Heart left ventricle (tissue), 16 donors: ENCODE results near the gene PRPF8. TPM values are rescaled to one million over a fixed set of nuclear protein-coding genes. Genes with fewer than 3 reads are reported as not detected.
"Not testable (repeated sequence)": the region's sequence is repeated elsewhere in the genome, so short reads cannot be mapped to it uniquely, and the experiment has no call there.

Experiments
- ATAC-seq, 4 donors: fragments of 200-7000 bp; cut with Tn5 transposase; one replicate each; pipeline ENCODE4 v1.9.1; 2020 to 2022; ENCODE audit warnings: moderate library complexity in 4 of 4, mild to moderate bottlenecking in 3 of 4, moderate number of reproducible peaks in 1 of 4
- DNase-seq, 5 donors: peaks; one replicate each; pipeline ENCODE4 v3.0.0-alpha.2; 2020
- H3K27ac ChIP-seq, 12 donors: fragments of 200-600 bp; sonication (generic) in 4 of 12; one replicate each; pipeline versions ENCODE4 v1.5.0 to v1.8.0; 2016 to 2022; ENCODE audit warnings: mild to moderate bottlenecking in 2 of 12
- H3K27me3 ChIP-seq, 9 donors: fragments of 200-600 bp; sonication (generic) in 2 of 9; one replicate each; pipeline versions ENCODE4 v1.5.1 to v1.8.0; 2016 to 2022; ENCODE audit warnings: mild to moderate bottlenecking in 3 of 9
- H3K36me3 ChIP-seq, 9 donors: fragments of 200-600 bp; sonication (generic) in 2 of 9; one replicate each; pipeline versions ENCODE4 v1.5.0 to v1.8.0; 2018 to 2022; ENCODE audit warnings: mild to moderate bottlenecking in 2 of 9
- H3K4me1 ChIP-seq, 12 donors: fragments of 200-600 bp; sonication (generic) in 4 of 12; one replicate each; pipeline versions ENCODE4 v1.5.0 to v1.8.0; 2016 to 2022; ENCODE audit warnings: mild to moderate bottlenecking in 3 of 12
- H3K4me3 ChIP-seq, 12 donors: fragments of 200-600 bp; sonication (generic) in 4 of 12; one replicate each; pipeline versions ENCODE4 v1.5.0 to v1.8.0; 2017 to 2022; ENCODE audit warnings: mild to moderate bottlenecking in 9 of 12, moderate library complexity in 4 of 12
- H3K9me3 ChIP-seq, 12 donors: fragments of 200-600 bp; sonication (generic) in 4 of 12; one replicate each; pipeline versions ENCODE4 v1.5.0 to v1.8.0; 2016 to 2022; ENCODE audit warnings: mild to moderate bottlenecking in 1 of 12
- CTCF ChIP-seq, 12 donors: fragments of 200-600 bp; sonication (generic) in 4 of 12; IDR thresholded peaks; one replicate each; pipeline versions ENCODE4 v1.5.0 to v1.8.0; 2018 to 2022; ENCODE audit warnings: antibody characterized with exemption in 12 of 12, mild to moderate bottlenecking in 5 of 12
- POLR2A ChIP-seq, 2 donors: fragments of 450-650 bp; IDR thresholded peaks; one replicate each; pipeline ENCODE4 v1.6.1; 2017; ENCODE audit warnings: antibody characterized with exemption in 2 of 2, mild to moderate bottlenecking in 2 of 2, moderate library complexity in 2 of 2
- WGBS, 4 donors: extraction: QIAGEN DNeasy Blood & Tissue Kit in 2 of 4; methylation state at CpG; one replicate each; pipeline versions ENCODE4 v1.1.5 to v1.1.7; 2013 to 2018; 5-methylcytosine and 5-hydroxymethylcytosine counted together
- intact Hi-C, 10 donors: fragments of 100-400 bp; cut with DNase I; formaldehyde crosslinking; loops; one replicate each; pipeline versions ENCODE4 v1.11.1 to v1.14.2; 2022
- polyA plus RNA-seq, 2 donors: library from polyadenylated mRNA; stranded (reverse); fragments of 200-250 nt; gene quantifications; one replicate each; pipeline ENCODE4 v1.2.3, GENCODE V29; 2013
- total RNA-seq, 9 donors: library from RNA; depleted of rRNA in 2 of 9; stranded (reverse); fragments of >200 nt in 2 of 9; fragmentation: NEBNext Ultra II Directional in 3 of 9; extraction: Animal tissue kit (Norgen Biotek cat#: 25700) in 3 of 9; gene quantifications; one replicate each; pipeline versions ENCODE4 v1.1.0 to v1.2.4, GENCODE V29; 2016 to 2023
- donor health status: ischemic (EF 13 %, LVEDD 7.1; RV severe dilation, severe dysfunction).
- donor health status: healthy with polysubstance abuse.
- donor health status: DM: no; HTN: yes; CAD: no.
- donor health status: DM: no; HTN: no; CAD: no.
- donor health status: ischemic (EF 25% LVEDD 6.9; RV normal size, moderate dysfunction).
- donor health status: ischemic (EF 25% LVEDD 5.7; RV mildly dilated, moderate dysfunction).
- donor health status: healthy.
- donor health status: DM: yes; HTN: yes; CAD: no.
- donor health status: ischemic (EF 35%, LVEDD 5.7; RV mildly dilated, moderate dysfunction).
- donor health status: nonischemic (EF 11% LVEDD 7.7; RV severe dilation, severe dysfunction).
- donor health status: DM: yes; HTN: yes; CAD: no.
- donor health status: PGD.
- donor health status: ischemic (EF 29% LVEDD 5.4; RV normal size, mild dysfunction).
- donor health status: nonischemic (EF 23%, LVEDD 6.1; RV moderate dilation, normal function).

The PRPF8 gene
- total and polyA plus RNA-seq, 11 donors = 70.1 to 195 (median 145) TPM

- peaks cover 1 to 52% (median 50%) of the 10 kb centered on the region in 9 donors for H3K36me3 ChIP-seq
Observed at GRCh38 chr17:1683459-1683858, 1.2 kb downstream of the PRPF8 start.

GRCh38 chr17:1676401-1676800, 8.3 kb downstream of the PRPF8 start:
- DNase-seq = no peak
- Histone ChIP-seq H3K27ac (no peak overlapping the region), H3K4me1 (no peaks in the 10 kb centered on the region), H3K4me3 (no peak overlapping the region), H3K36me3 (peaks cover 12 to 100% (median 100%) of the 10 kb centered on the region in 9 donors), H3K9me3 (no peaks in the 10 kb centered on the region), H3K27me3 (no peaks in the 10 kb centered on the region)
- 92 to 97% (median 95%) methylated on average over 13 of the region's 13 CpGs for WGBS, 4 donors
- intact Hi-C loops = loop anchor here in 4 of 10 donors (5.0 to 10.0 kb wide), 4 partner anchors 36 to 358 kb away; partner anchors contain the start of genes DPH1 (in 1 of the 4) and TLCD2 (in 1 of the 4)
- TF ChIP-seq CTCF (IDR thresholded peaks at IDR 0.05) (no peak), POLR2A (IDR thresholded peaks at IDR 0.05) (no peak)
- no peak for ATAC-seq

More at GRCh38 chr17:1683459-1683858, 1.2 kb downstream of the PRPF8 start:
- Histone ChIP-seq H3K4me3 (peak overlapping the region; percentile 72 to 98 (median 80)), H3K27me3 (no peaks in the 10 kb centered on the region), H3K4me1 (peaks cover 0 to 25% (median 20%) of the 10 kb centered on the region in 12 donors), H3K9me3 (no peaks in the 10 kb centered on the region), H3K27ac (peak overlapping the region in 8 of 12 donors; percentile 88 to 99 (median 96))
- ATAC-seq = no peak
- WGBS, 4 donors = 64 to 82% (median 76%) methylated on average over 5 of the region's 5 CpGs
- TF ChIP-seq CTCF (IDR thresholded peaks at IDR 0.05) = no peak
- TF ChIP-seq POLR2A (IDR thresholded peaks at IDR 0.05) = no peak
- intact Hi-C loops = loop anchor here in 1 of 10 donors (10.0 kb wide), 1 partner anchor 361 kb away; the partner anchor contains the start of gene OVCA2
- DNase-seq = no peak

GRCh38 chr17:1673041-1673785, 11.5 kb downstream of the PRPF8 start:
- Histone ChIP-seq H3K36me3 (peaks cover 8 to 100% (median 96%) of the 10 kb centered on the region in 9 donors), H3K27ac (no peak overlapping the region), H3K9me3 (no peaks in the 10 kb centered on the region), H3K4me1 (peaks cover 3 to 19% (median 13%) of the 10 kb centered on the region in 12 donors), H3K4me3 (no peak overlapping the region), H3K27me3 (no peaks in the 10 kb centered on the region)
- TF ChIP-seq POLR2A (IDR thresholded peaks at IDR 0.05) (no peak), CTCF (IDR thresholded peaks at IDR 0.05) (no peak)
- ATAC-seq (no peak), DNase-seq (no peak)
- 90 to 92% (median 91%) methylated on average over 26 of the region's 26 CpGs for WGBS, 4 donors
- intact Hi-C loops = loop anchor here in 5 of 10 donors (5.0 to 10.0 kb wide), 5 partner anchors 34 to 362 kb away; partner anchors contain the start of genes DPH1 (in 1 of the 5) and TLCD2 (in 1 of the 5)

GRCh38 chr17:1663934-1664333, 20.7 kb downstream of the PRPF8 start:
- not testable (repeated sequence) for DNase-seq, H3K4me1 ChIP-seq, H3K27ac ChIP-seq, ATAC-seq, H3K27me3 ChIP-seq, H3K4me3 ChIP-seq, H3K9me3 ChIP-seq
- H3K36me3 ChIP-seq = peaks cover 10 to 100% (median 99%) of the 10 kb centered on the region in 9 donors
- 84 to 91% (median 88%) methylated on average over 5 of the region's 5 CpGs for WGBS, 4 donors
- intact Hi-C loops = loop anchor here in 2 of 10 donors (10.0 kb wide), 2 partner anchors 121 to 201 kb away; no protein-coding TSS in a partner anchor
